H1 (cell line): Measurements from ENCODE around the gene ACOT7. TPM values are rescaled to one million over a fixed set of nuclear protein-coding genes. Genes with fewer than 3 reads are reported as not detected.

Experiments
- CTCF ChIA-PET: fragments of 300-600 bp; sonication (Branson Sonifier 250); formaldehyde crosslinking; loops from one replicate; lab custom pipeline; 2021; ENCODE audit not compliant: partially characterized antibody; lab: Charles Lee
- POLR2A ChIA-PET: fragments of 300-600 bp; sonication (Branson Sonifier 250); formaldehyde crosslinking; loops from one replicate; lab custom pipeline; 2021; ENCODE audit warnings: inconsistent platforms; ENCODE audit not compliant: partially characterized antibody; lab: Charles Lee
- DNase-seq, 2 experiments: peaks; one replicate each; pipeline versions ENCODE4 v3.0.0 to v3.0.0-alpha.2; 2010 to 2022; ENCODE audit warnings: low spot score in 2 of 2, low read depth in 1 of 2, mixed read lengths in 1 of 2
- FAIRE-seq: peaks from 2 replicates; lab custom pipeline; 2011; peaks lifted over from hg19 to GRCh38; lab: Jason Lieb, UNC
- H2AFZ ChIP-seq: 2 replicates; pipeline ENCODE4 v1.8.1; 2012; ENCODE audit warnings: low read length, inconsistent platforms
- H2AK5ac ChIP-seq: 2 replicates; pipeline ENCODE4 v1.6.1; 2013; ENCODE audit warnings: low read depth, low read length
- H2BK120ac ChIP-seq: replicated peaks from 2 replicates; pipeline ENCODE3; 2013; ENCODE audit warnings: low read depth, low read length, inconsistent platforms
- H2BK12ac ChIP-seq: 2 replicates; pipeline ENCODE4 v1.6.1; 2013; ENCODE audit warnings: low read depth, low read length
- H2BK15ac ChIP-seq: 2 replicates; pipeline ENCODE4 v1.6.1; 2013; ENCODE audit warnings: low read length
- H2BK20ac ChIP-seq: 2 replicates; pipeline ENCODE4 v1.6.1; 2013; ENCODE audit warnings: low read length
- H2BK5ac ChIP-seq: 2 replicates; pipeline ENCODE4 v1.6.1; 2013; ENCODE audit warnings: low read depth, low read length
- H3K14ac ChIP-seq: 2 replicates; pipeline ENCODE4 v1.6.1; 2013; ENCODE audit warnings: inconsistent platforms; ENCODE audit not compliant: insufficient read length
- H3K18ac ChIP-seq: 2 replicates; pipeline ENCODE4 v1.6.1; 2013; ENCODE audit warnings: low read length; ENCODE audit errors: extremely low read depth
- H3K23ac ChIP-seq: 2 replicates; pipeline ENCODE4 v1.6.1; 2013; ENCODE audit warnings: inconsistent platforms; ENCODE audit not compliant: insufficient read length
- H3K23me2 ChIP-seq: 2 replicates; pipeline ENCODE4 v1.6.1; 2013; ENCODE audit warnings: low read depth, low read length
- H3K27ac ChIP-seq: 2 replicates; pipeline ENCODE4 v1.6.1; 2011; ENCODE audit warnings: low read depth, low read length, inconsistent platforms
- H3K27me3 ChIP-seq, 4 experiments: replicated peaks in 1 of 4; 1 replicate in 1 of 4; 2 replicates in 3 of 4; pipeline versions ENCODE4 v1.6.1 to v1.8.1; 2011 to 2013; ENCODE audit warnings: low read length in 3 of 4, mild to moderate bottlenecking in 3 of 4, inconsistent platforms in 2 of 4, mixed read lengths in 2 of 4, moderate library complexity in 1 of 4; ENCODE audit not compliant: control insufficient read depth in 3 of 4, insufficient read depth in 3 of 4; ENCODE audit errors: extremely low read depth in 1 of 4
- H3K36me3 ChIP-seq, 4 experiments: 2 replicates each; pipeline versions ENCODE4 v1.6.1 to v1.8.1; 2011 to 2013; ENCODE audit warnings: mild to moderate bottlenecking in 4 of 4, low read length in 3 of 4, moderate library complexity in 2 of 4, control low read depth in 1 of 4, inconsistent platforms in 1 of 4; ENCODE audit not compliant: insufficient read depth in 4 of 4, control insufficient read depth in 2 of 4
- H3K4ac ChIP-seq: replicated peaks from 2 replicates; pipeline ENCODE3; 2013; ENCODE audit warnings: low read length, low read depth, mixed read lengths, inconsistent platforms; ENCODE audit not compliant: insufficient read length
- H3K4me1 ChIP-seq, 4 experiments: replicated peaks in 1 of 4; 1 replicate in 1 of 4; 2 replicates in 3 of 4; pipeline versions ENCODE4 v1.6.1 to v1.8.1; 2011 to 2013; ENCODE audit warnings: low read length in 3 of 4, inconsistent platforms in 2 of 4, mixed read lengths in 1 of 4; ENCODE audit not compliant: insufficient read depth in 4 of 4, control insufficient read depth in 3 of 4
- H3K4me2 ChIP-seq, 2 experiments: 2 replicates each; pipeline versions ENCODE4 v1.6.1 to v1.8.1; 2011 to 2013; ENCODE audit warnings: low read depth in 2 of 2, low read length in 2 of 2, control low read depth in 1 of 2, inconsistent platforms in 1 of 2, mild to moderate bottlenecking in 1 of 2; ENCODE audit not compliant: insufficient read depth in 1 of 2
- H3K4me3 ChIP-seq, 4 experiments: fragments of 200-600, 300-600 bp in 1 of 4; sonication (generic), shearing (Covaris generic), sonication (Bioruptor Twin) in 1 of 4; 2 replicates each; pipeline versions ENCODE4 v1.5.1 to v1.8.1; 2011 to 2016; ENCODE audit warnings: low read length in 4 of 4, low read depth in 3 of 4, control low read depth in 2 of 4, inconsistent platforms in 2 of 4, mild to moderate bottlenecking in 2 of 4, mixed read lengths in 1 of 4, moderate library complexity in 1 of 4; ENCODE audit not compliant: insufficient read depth in 2 of 4; ENCODE audit errors: extremely low read depth in 1 of 4
- H3K56ac ChIP-seq: replicated peaks from 2 replicates; pipeline ENCODE3; 2013; ENCODE audit warnings: low read depth, mild to moderate bottlenecking, mixed read lengths, low read length, inconsistent platforms; ENCODE audit not compliant: insufficient read length
- H3K79me1 ChIP-seq: 2 replicates; pipeline ENCODE4 v1.6.1; 2013; ENCODE audit warnings: low read depth, low read length, control low read depth
- H3K79me2 ChIP-seq, 2 experiments: 2 replicates each; pipeline versions ENCODE4 v1.6.1 to v1.8.1; 2012 to 2013; ENCODE audit warnings: low read length in 2 of 2, mild to moderate bottlenecking in 2 of 2, inconsistent platforms in 1 of 2; ENCODE audit not compliant: insufficient read depth in 2 of 2, control insufficient read depth in 1 of 2
- H3K9ac ChIP-seq, 4 experiments: replicated peaks in 1 of 4; 1 replicate in 1 of 4; 2 replicates in 3 of 4; pipeline versions ENCODE4 v1.6.1 to v1.8.1; 2011 to 2013; ENCODE audit warnings: low read depth in 3 of 4, low read length in 3 of 4, control low read depth in 2 of 4, mild to moderate bottlenecking in 2 of 4, moderate library complexity in 2 of 4, inconsistent platforms in 1 of 4; ENCODE audit errors: extremely low read depth in 1 of 4
- H3K9me3 ChIP-seq, 2 experiments: 2 replicates each; pipeline versions ENCODE4 v1.6.1 to v1.8.1; 2012 to 2013; ENCODE audit warnings: mild to moderate bottlenecking in 2 of 2, moderate library complexity in 2 of 2, control low read depth in 1 of 2, inconsistent platforms in 1 of 2, low read depth in 1 of 2, low read length in 1 of 2, mixed read lengths in 1 of 2; ENCODE audit not compliant: insufficient read depth in 2 of 2
- H4K20me1 ChIP-seq, 2 experiments: replicated peaks in 1 of 2; 2 replicates each; pipeline versions ENCODE3 to v1.8.1; 2011 to 2013; ENCODE audit warnings: inconsistent platforms in 2 of 2, low read length in 2 of 2, mild to moderate bottlenecking in 1 of 2; ENCODE audit not compliant: insufficient read depth in 2 of 2, control insufficient read depth in 1 of 2
- H4K5ac ChIP-seq: 2 replicates; pipeline ENCODE4 v1.6.1; 2013; ENCODE audit warnings: low read length, low read depth, mixed read lengths, inconsistent platforms; ENCODE audit not compliant: insufficient read length
- H4K8ac ChIP-seq: 2 replicates; pipeline ENCODE4 v1.8.0; 2013; ENCODE audit warnings: mild to moderate bottlenecking, moderate library complexity, low read length, inconsistent platforms; ENCODE audit not compliant: insufficient read depth; ENCODE audit errors: extremely low read depth
- H4K91ac ChIP-seq: replicated peaks from 2 replicates; pipeline ENCODE3; 2013; ENCODE audit warnings: low read length, mixed read lengths, inconsistent platforms; ENCODE audit not compliant: insufficient read length
- BACH1 ChIP-seq: IDR thresholded peaks from 2 replicates; pipeline ENCODE4 v1.6.1; 2012; ENCODE audit warnings: low read length, improper control_type of control experiment
- BCL11A ChIP-seq, 2 experiments: IDR thresholded peaks; one replicate each; pipeline ENCODE4 v1.6.1; 2011; ENCODE audit warnings: low read depth in 2 of 2, low read length in 2 of 2, mild to moderate bottlenecking in 2 of 2
- CTBP2 ChIP-seq: IDR thresholded peaks from 2 replicates; pipeline ENCODE4 v1.7.0; 2011; ENCODE audit warnings: borderline replicate concordance, mild to moderate bottlenecking, moderate library complexity, mixed read lengths, low read length; ENCODE audit not compliant: insufficient read depth, insufficient read length
- HDAC2 ChIP-seq, 2 experiments: fragments of 300-600 bp in 1 of 2; sonication (generic) in 1 of 2; IDR thresholded peaks; 2 replicates each; pipeline ENCODE4 v1.6.1; 2011 to 2012; ENCODE audit warnings: low read depth in 2 of 2, low read length in 2 of 2, mild to moderate bottlenecking in 2 of 2, moderate library complexity in 2 of 2, borderline replicate concordance in 1 of 2, inconsistent platforms in 1 of 2
- KDM5A ChIP-seq: fragments of 200-600 bp; IDR thresholded peaks from 2 replicates; pipeline ENCODE4 v1.7.1; 2012; ENCODE audit warnings: mild to moderate bottlenecking, low read length, inconsistent platforms, mixed read lengths
- NANOG ChIP-seq: IDR thresholded peaks from 2 replicates; pipeline ENCODE4 v1.6.1; 2011; ENCODE audit warnings: low read length, low read depth, mild to moderate bottlenecking, inconsistent platforms; ENCODE audit not compliant: insufficient read depth, poor library complexity, severe bottlenecking
- POLR2A ChIP-seq, 2 experiments: IDR thresholded peaks; 1 replicate in 1 of 2; 2 replicates in 1 of 2; pipeline ENCODE4 v1.6.1; 2011; ENCODE audit warnings: low read depth in 2 of 2, low read length in 2 of 2, mild to moderate bottlenecking in 2 of 2; ENCODE audit errors: control extremely low read depth in 1 of 2
- POU5F1 ChIP-seq: IDR thresholded peaks from 2 replicates; pipeline ENCODE4 v1.6.1; 2011; ENCODE audit warnings: low read depth, mild to moderate bottlenecking, low read length, moderate library complexity
- SIX5 ChIP-seq: IDR thresholded peaks from 2 replicates; pipeline ENCODE4 v1.6.1; 2011; ENCODE audit warnings: mild to moderate bottlenecking, low read depth, low read length
- SP1 ChIP-seq: IDR thresholded peaks from 2 replicates; pipeline ENCODE4 v1.6.1; 2011; ENCODE audit warnings: low read depth, low read length
- SRF ChIP-seq: IDR thresholded peaks from 2 replicates; pipeline ENCODE4 v1.6.1; 2011; ENCODE audit warnings: mild to moderate bottlenecking, low read depth, low read length, moderate library complexity
- USF2 ChIP-seq: IDR thresholded peaks from 2 replicates; pipeline ENCODE4 v1.6.1; 2011; ENCODE audit warnings: low read length, improper control_type of control experiment
- WGBS, 2 experiments: shearing (Covaris generic) in 1 of 2; methylation state at CpG; one replicate each; pipeline versions ENCODE4 v1.1.6 to v1.1.7; 2013 to 2015; ENCODE audit warnings: low lambda C conversion rate in 2 of 2, mixed read lengths in 2 of 2, inconsistent platforms in 1 of 2, low coverage in 1 of 2, missing lambda C conversion rate in 1 of 2; ENCODE audit not compliant: insufficient replicate concordance in 2 of 2, insufficient coverage in 1 of 2, insufficient read length in 1 of 2; ENCODE audit errors: extremely low coverage in 1 of 2, missing lambda C conversion rate in 1 of 2; 5-methylcytosine and 5-hydroxymethylcytosine counted together
- polyA plus RNA-seq, 7 experiments: library from polyadenylated mRNA; depleted of rRNA in 3 of 7; stranded (reverse) in 5 of 7; unstranded in 2 of 7; fragments of >200 nt in 5 of 7; fragments of 200-250 nt in 2 of 7; gene quantifications; 1 replicate in 5 of 7; 2 replicates in 1 of 7; 4 replicates in 1 of 7; pipeline versions ENCODE4 v1.2.1 to v1.2.3, GENCODE V29; 2011 to 2013; ENCODE audit warnings: missing spikeins in 2 of 7, mixed read lengths in 2 of 7
- total RNA-seq: library from RNA; stranded (reverse); fragmentation: NEBNext Ultra II Directional; extraction: Animal tissue kit (Norgen Biotek cat#: 25700); gene quantifications from 2 replicates; pipeline ENCODE4 v1.2.1, GENCODE V29; 2021

The ACOT7 gene
- total and polyA plus RNA-seq, 2 of the 8 experiments (the other 6 are each of a cell fraction or from before 2014, with no cell fraction given): 151 to 214 TPM

GRCh38 chr1:6254691-6255090 lies 138.9 kb downstream of the ACOT7 start:
- no peak overlapping the region for H2BK120ac ChIP-seq
- H2AFZ ChIP-seq: no peak overlapping the region
- no peak overlapping the region for H3K27ac ChIP-seq
- H2BK12ac ChIP-seq: no peak overlapping the region
- no peak overlapping the region for H2AK5ac ChIP-seq
- no peaks in the 10 kb centered on the region for H3K79me1 ChIP-seq
- peaks cover 4% of the 10 kb centered on the region; the same call in 1 of the 2 replicates for H3K23me2 ChIP-seq
- no peak overlapping the region for H3K4ac ChIP-seq
- FAIRE-seq (no peak), DNase-seq (no peak)
- no peak overlapping the region for H3K56ac ChIP-seq
- H3K14ac ChIP-seq: no peak overlapping the region
- no peak overlapping the region for H3K18ac ChIP-seq
- no peaks in the 10 kb centered on the region for H3K79me2 ChIP-seq
- peaks cover 10 to 32% of the 10 kb centered on the region in 2 experiments for H4K20me1 ChIP-seq
- no peak overlapping the region for H2BK20ac ChIP-seq
- no peaks in the 10 kb centered on the region; a peak in 1 of 8 replicates for H3K36me3 ChIP-seq
- peaks cover 0 to 8% (median 5%) of the 10 kb centered on the region in 4 experiments; a peak in 5 of 7 replicates for H3K4me1 ChIP-seq
- TF ChIP-seq KDM5A: no peak
- no peak for TF ChIP-seq CTBP2
- TF ChIP-seq USF2: no peak
- TF ChIP-seq BCL11A (IDR thresholded peaks at IDR 0.05; ENCODE audit: low read depth in 2 of 2, low read length in 2 of 2): no peak
- TF ChIP-seq SIX5: no peak
- no peak for TF ChIP-seq SRF
- no peak for TF ChIP-seq NANOG
- TF ChIP-seq POLR2A (IDR thresholded peaks at IDR 0.05; ENCODE audit: control extremely low read depth in 1 of 2, low read depth in 2 of 2, low read length in 2 of 2): no peak
- TF ChIP-seq HDAC2 (IDR thresholded peaks at IDR 0.05; ENCODE audit: borderline replicate concordance in 1 of 2, low read depth in 2 of 2, low read length in 2 of 2): no peak
- TF ChIP-seq POU5F1: no peak
- no peak for TF ChIP-seq SP1
- no peak for TF ChIP-seq BACH1
- ChIA-PET POLR2A (interaction anchor here (1.6 kb wide), 1 partner anchor 9 kb away, joined by 3 read pairs; no protein-coding TSS in a partner anchor), CTCF (interaction anchor here (17.6 kb wide), 1 partner anchor 84 kb away, joined by 280 read pairs; no protein-coding TSS in a partner anchor)
- H4K5ac ChIP-seq: no peak overlapping the region
- peaks cover 14 to 36% (median 31%) of the 10 kb centered on the region in 4 experiments for H3K27me3 ChIP-seq
- H3K9me3 ChIP-seq: no peaks in the 10 kb centered on the region
- no peak overlapping the region for H2BK5ac ChIP-seq
- H3K4me2 ChIP-seq: no peak overlapping the region
- H2BK15ac ChIP-seq: no peak overlapping the region
- H3K9ac ChIP-seq: no peak overlapping the region
- no peak overlapping the region for H3K23ac ChIP-seq
- 93% methylated on average over 16 of the region's 16 CpGs; no CpG with 5 or more reads in 1 of the 2 experiments for WGBS, 2 experiments
- no peak overlapping the region for H4K8ac ChIP-seq
- H4K91ac ChIP-seq: no peak overlapping the region
- H3K4me3 ChIP-seq: no peak overlapping the region
